B cell (primary cell): ENCODE data around the gene MAD1L1. TPM values are rescaled to one million over a fixed set of nuclear protein-coding genes. Genes with fewer than 3 reads are reported as not detected.
"Not testable (repeated sequence)": the region's sequence is repeated elsewhere in the genome, so short reads cannot be mapped to it uniquely, and the experiment has no call there.

ENCODE experiments used
- ATAC-seq: fragments of 200-7000 bp; cut with Tn5 transposase; one replicate; pipeline ENCODE4 v1.10.0; 2021; ENCODE audit warnings: low read depth, mild to moderate bottlenecking, moderate number of reproducible peaks, moderate library complexity
- CTCF ChIA-PET: fragments of 350-600 bp; sonication (Branson Sonifier 250); formaldehyde crosslinking; loops from one replicate; lab custom pipeline; 2021; ENCODE audit warnings: antibody characterized with exemption, inconsistent platforms; lab: Charles Lee
- POLR2A ChIA-PET: fragments of 350-600 bp; sonication (Branson Sonifier 250); formaldehyde crosslinking; loops from one replicate; lab custom pipeline; 2021; ENCODE audit warnings: antibody characterized with exemption; lab: Charles Lee
- DNase-seq: peaks from one replicate; pipeline ENCODE4 v3.0.0; 2013
- H2AFZ ChIP-seq: 2 replicates; pipeline ENCODE4 v1.6.1; 2012; ENCODE audit warnings: mild to moderate bottlenecking, low read depth, low read length; ENCODE audit not compliant: insufficient read depth, poor library complexity, severe bottlenecking
- H3K27ac ChIP-seq, 2 donors: 1 replicate in 1 of 2; 2 replicates in 1 of 2; pipeline ENCODE4 v1.5.1; 2012 to 2013; ENCODE audit warnings: low read length in 2 of 2, mild to moderate bottlenecking in 2 of 2, moderate library complexity in 1 of 2
- H3K27me3 ChIP-seq, 4 experiments: fragments of 200-600 bp in 1 of 4; sonication (generic) in 1 of 4; replicated peaks in 1 of 4; 1 replicate in 2 of 4; 2 replicates in 2 of 4; pipeline versions ENCODE4 v1.6.1 to v1.7.0; 2013 to 2016; ENCODE audit warnings: low read length in 3 of 4, mild to moderate bottlenecking in 2 of 4, mixed read lengths in 1 of 4, moderate library complexity in 1 of 4; ENCODE audit not compliant: insufficient read depth in 4 of 4, control insufficient read depth in 3 of 4; ENCODE audit errors: control extremely low read depth in 1 of 4
- H3K36me3 ChIP-seq, 2 experiments: replicated peaks in 1 of 2; 1 replicate in 1 of 2; 2 replicates in 1 of 2; pipeline versions ENCODE4 v1.6.1 to v1.7.1; 2013; ENCODE audit warnings: low read length in 1 of 2; ENCODE audit not compliant: insufficient read depth in 2 of 2, control insufficient read depth in 1 of 2; ENCODE audit errors: control extremely low read depth in 1 of 2, extremely low read depth in 1 of 2
- H3K4me1 ChIP-seq, 2 donors: fragments of 200-600 bp in 1 of 2; sonication (generic) in 1 of 2; 1 replicate in 1 of 2; 2 replicates in 1 of 2; pipeline versions ENCODE4 v1.5.1 to v1.6.1; 2013 to 2017; ENCODE audit warnings: low read length in 2 of 2; ENCODE audit not compliant: control insufficient read depth in 2 of 2, insufficient read depth in 2 of 2
- H3K4me2 ChIP-seq: replicated peaks from 2 replicates; pipeline ENCODE3; 2012; ENCODE audit warnings: mild to moderate bottlenecking, low read depth, low read length; ENCODE audit not compliant: poor library complexity, severe bottlenecking
- H3K4me3 ChIP-seq, 5 experiments: fragments of 200-600 bp in 1 of 5; sonication (generic) in 1 of 5; 1 replicate in 3 of 5; 2 replicates in 2 of 5; pipeline versions ENCODE4 v1.5.1 to v1.7.0; 2011 to 2016; ENCODE audit warnings: low read length in 4 of 5, mild to moderate bottlenecking in 4 of 5, low read depth in 2 of 5, control low read depth in 1 of 5, moderate library complexity in 1 of 5; ENCODE audit not compliant: insufficient read depth in 1 of 5; ENCODE audit errors: control extremely low read depth in 1 of 5, extremely low read depth in 1 of 5
- H3K79me2 ChIP-seq: fragments of 200-600 bp; sonication (generic); one replicate; pipeline ENCODE4 v1.6.0; 2016; ENCODE audit warnings: low read length; ENCODE audit not compliant: control insufficient read depth, insufficient read depth
- H3K9ac ChIP-seq: fragments of 200-600 bp; sonication (generic); 2 replicates; pipeline ENCODE4 v1.6.1; 2017; ENCODE audit warnings: mild to moderate bottlenecking, low read length, moderate library complexity
- H3K9me3 ChIP-seq, 3 donors: one replicate each; pipeline versions ENCODE4 v1.6.1 to v1.7.1; 2013; ENCODE audit warnings: low read length in 2 of 3; ENCODE audit not compliant: control insufficient read depth in 2 of 3, insufficient read depth in 1 of 3; ENCODE audit errors: control extremely low read depth in 1 of 3
- H4K20me1 ChIP-seq: 2 replicates; pipeline ENCODE4 v1.6.0; 2012; ENCODE audit warnings: mild to moderate bottlenecking, low read length; ENCODE audit not compliant: insufficient read depth, control insufficient read depth, poor library complexity, severe bottlenecking
- H3K27ac Mint-ChIP-seq: one replicate; pipeline ENCODE4 v1.8.0; 2021; ENCODE audit warnings: mixed read lengths
- H3K27me3 Mint-ChIP-seq: one replicate; pipeline ENCODE4 v1.8.0; 2021; ENCODE audit warnings: mixed read lengths
- H3K4me1 Mint-ChIP-seq: one replicate; pipeline ENCODE4 v1.8.0; 2021; ENCODE audit warnings: mixed read lengths
- H3K4me3 Mint-ChIP-seq: one replicate; pipeline ENCODE4 v1.8.0; 2021; ENCODE audit warnings: mixed read lengths
- H3K9me3 Mint-ChIP-seq: one replicate; pipeline ENCODE4 v1.8.0; 2022; ENCODE audit warnings: mixed read lengths; ENCODE audit not compliant: insufficient read depth
- EZH2 ChIP-seq: IDR thresholded peaks from 2 replicates; pipeline ENCODE4 v1.6.1; 2012; ENCODE audit warnings: borderline replicate concordance, low read depth, mild to moderate bottlenecking, moderate library complexity, low read length; ENCODE audit not compliant: insufficient read depth, poor library complexity, severe bottlenecking
- WGBS: methylation state at CpG from one replicate; pipeline ENCODE4 v1.1.5; 2013; ENCODE audit warnings: missing lambda C conversion rate; ENCODE audit not compliant: insufficient coverage; 5-methylcytosine and 5-hydroxymethylcytosine counted together
- intact Hi-C: fragments of 100-400 bp; cut with micrococcal nuclease; formaldehyde crosslinking; loops from one replicate; pipeline ENCODE4 v1.10.0; 2022
- polyA plus RNA-seq: library from polyadenylated mRNA; depleted of rRNA; stranded (reverse); fragments of >200 nt; gene quantifications from 2 replicates; pipeline ENCODE4 v1.2.3, GENCODE V29; 2012
- total RNA-seq, 2 donors: library from RNA; stranded (reverse); fragments of 120-200 nt in 1 of 2; gene quantifications; 1 replicate in 1 of 2; 2 replicates in 1 of 2; pipeline versions ENCODE4 v1.2.3 to v1.2.4, GENCODE V29; 2013 to 2022
- TF ChIP-seq, protein P1 (sequence below): fragments of 200-600 bp; IDR thresholded peaks from one replicate; pipeline ENCODE4 v1.8.0; 2022; ENCODE audit warnings: antibody characterized with exemption, mild to moderate bottlenecking

MAD1L1 gene
- total and polyA plus RNA-seq, 2 donors (not counting 1 experiment from before 2014, with no cell fraction given) = 86.7 to 110 TPM

- Mint-ChIP-seq H3K4me3 (no peak overlapping the region), H3K27ac (no peak overlapping the region), H3K27me3 (no peaks in the 10 kb centered on the region), H3K4me1 (peaks cover 34% of the 10 kb centered on the region), H3K9me3 (peaks cover 2% of the 10 kb centered on the region)
- no peak for ATAC-seq
- Histone ChIP-seq H3K4me2 (no peak overlapping the region), H2AFZ (no peak overlapping the region), H3K36me3 (peaks cover 0 to 6% of the 10 kb centered on the region in 2 experiments), H4K20me1 (no peaks in the 10 kb centered on the region), H3K27me3 (no peaks in the 10 kb centered on the region), H3K9me3 (peaks cover 0 to 9% (median 3%) of the 10 kb centered on the region in 3 donors), H3K4me1 (peaks cover 22 to 30% of the 10 kb centered on the region in 2 donors), H3K79me2 (peaks cover 34% of the 10 kb centered on the region), H3K27ac (no peak overlapping the region), H3K9ac (no peak overlapping the region), H3K4me3 (no peak overlapping the region)
- 97% methylated on average over 4 of the region's 11 CpGs for WGBS
- TF ChIP-seq EZH2 = no peak
- TF ChIP-seq, protein P1, sequence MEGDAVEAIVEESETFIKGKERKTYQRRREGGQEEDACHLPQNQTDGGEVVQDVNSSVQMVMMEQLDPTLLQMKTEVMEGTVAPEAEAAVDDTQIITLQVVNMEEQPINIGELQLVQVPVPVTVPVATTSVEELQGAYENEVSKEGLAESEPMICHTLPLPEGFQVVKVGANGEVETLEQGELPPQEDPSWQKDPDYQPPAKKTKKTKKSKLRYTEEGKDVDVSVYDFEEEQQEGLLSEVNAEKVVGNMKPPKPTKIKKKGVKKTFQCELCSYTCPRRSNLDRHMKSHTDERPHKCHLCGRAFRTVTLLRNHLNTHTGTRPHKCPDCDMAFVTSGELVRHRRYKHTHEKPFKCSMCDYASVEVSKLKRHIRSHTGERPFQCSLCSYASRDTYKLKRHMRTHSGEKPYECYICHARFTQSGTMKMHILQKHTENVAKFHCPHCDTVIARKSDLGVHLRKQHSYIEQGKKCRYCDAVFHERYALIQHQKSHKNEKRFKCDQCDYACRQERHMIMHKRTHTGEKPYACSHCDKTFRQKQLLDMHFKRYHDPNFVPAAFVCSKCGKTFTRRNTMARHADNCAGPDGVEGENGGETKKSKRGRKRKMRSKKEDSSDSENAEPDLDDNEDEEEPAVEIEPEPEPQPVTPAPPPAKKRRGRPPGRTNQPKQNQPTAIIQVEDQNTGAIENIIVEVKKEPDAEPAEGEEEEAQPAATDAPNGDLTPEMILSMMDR = no peak
- intact Hi-C loops = no loop called here
- POLR2A ChIA-PET = no interaction called here
- CTCF ChIA-PET = no interaction called here
- DNase-seq = no peak
Measured at GRCh38 chr7:2060701-2061100, 172.0 kb downstream of the MAD1L1 start.

DNA sequence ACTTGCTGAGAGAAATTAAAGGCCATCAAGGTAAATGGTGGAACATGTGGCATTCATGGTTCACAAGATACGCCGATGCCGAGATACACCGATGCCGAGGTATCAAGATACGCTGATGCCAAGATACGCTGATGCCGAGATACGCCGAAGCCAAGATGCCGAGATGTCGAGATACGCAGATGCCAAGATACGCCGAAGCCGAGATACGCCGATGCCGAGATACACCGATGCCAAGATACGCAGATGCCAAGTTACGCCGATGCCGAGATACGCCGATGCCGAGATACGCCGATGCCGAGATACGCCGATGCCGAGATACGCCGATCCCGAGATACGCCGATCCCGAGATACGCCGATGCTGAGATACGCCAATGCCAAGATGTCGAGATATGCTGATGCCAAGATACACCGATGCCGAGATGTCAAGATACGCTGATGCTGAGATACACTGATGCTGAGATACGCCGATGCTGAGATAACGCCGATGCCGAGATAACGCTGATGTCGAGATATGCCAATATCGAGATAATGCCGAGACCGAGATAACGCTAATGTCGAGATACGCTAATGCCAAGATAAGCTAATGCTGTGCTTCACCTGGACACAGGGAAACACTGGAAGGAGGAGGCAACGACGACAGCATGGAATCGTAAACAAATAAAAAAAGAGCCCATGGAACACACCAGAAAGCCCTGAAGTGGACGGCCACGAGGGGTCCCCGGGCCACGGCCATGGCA is 172.6 kb downstream of the MAD1L1 start:
- no peaks in the 10 kb centered on the region for H3K27me3 ChIP-seq
- H3K9ac ChIP-seq = no peak overlapping the region
- peaks cover 3% of the 10 kb centered on the region for H4K20me1 ChIP-seq
- ChIA-PET CTCF (no interaction called here), POLR2A (no interaction called here)
- intact Hi-C loops = no loop called here
- no peak overlapping the region for H3K4me2 ChIP-seq
- Mint-ChIP-seq H3K9me3 (peaks cover 2% of the 10 kb centered on the region), H3K4me1 (peaks cover 32% of the 10 kb centered on the region), H3K4me3 (no peak overlapping the region), H3K27ac (no peak overlapping the region), H3K27me3 (no peaks in the 10 kb centered on the region)
- no peak overlapping the region for H3K27ac ChIP-seq
- H2AFZ ChIP-seq = no peak overlapping the region
- H3K9me3 ChIP-seq = peaks cover 0 to 9% (median 3%) of the 10 kb centered on the region in 3 donors
- peaks cover 32% of the 10 kb centered on the region for H3K79me2 ChIP-seq
- H3K36me3 ChIP-seq = peaks cover 0 to 3% of the 10 kb centered on the region in 2 experiments
- no peak for TF ChIP-seq EZH2
- TF ChIP-seq, protein P1 = no peak
- ATAC-seq (no peak), DNase-seq (no peak)
- no peak overlapping the region for H3K4me3 ChIP-seq
- 98% methylated on average over 66 of the region's 66 CpGs for WGBS
- H3K4me1 ChIP-seq = peaks cover 19 to 27% of the 10 kb centered on the region in 2 donors

DNA sequence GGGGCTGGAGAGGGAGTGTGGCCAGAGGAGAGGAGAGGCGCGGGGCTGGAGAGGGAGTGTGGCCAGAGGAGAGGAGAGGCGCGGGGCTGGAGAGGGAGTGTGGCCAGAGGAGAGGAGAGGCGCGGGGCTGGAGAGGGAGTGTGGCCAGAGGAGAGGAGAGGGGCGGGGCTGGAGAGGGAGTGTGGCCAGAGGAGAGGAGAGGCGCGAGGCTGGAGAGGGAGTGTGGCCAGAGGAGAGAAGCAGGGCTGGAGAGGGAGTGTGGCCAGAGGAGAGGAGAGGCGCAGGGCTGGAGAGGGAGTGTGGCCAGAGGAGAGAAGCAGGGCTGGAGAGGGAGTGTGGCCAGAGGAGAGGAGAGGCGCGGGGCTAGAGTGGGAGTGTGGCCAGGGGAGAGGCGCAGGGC is 174.5 kb downstream of the MAD1L1 start:
- peaks cover 22% of the 10 kb centered on the region for H3K4me1 Mint-ChIP-seq

More for the DNA sequence above, 174.5 kb downstream of the MAD1L1 start:
- POLR2A ChIA-PET, intact Hi-C loops, H3K27me3 Mint-ChIP-seq, H3K4me3 ChIP-seq, H2AFZ ChIP-seq, H3K9me3 Mint-ChIP-seq, H3K4me2 ChIP-seq, H3K9ac ChIP-seq, H3K27ac Mint-ChIP-seq, H3K27me3 ChIP-seq, H3K27ac ChIP-seq, DNase-seq, H3K36me3 ChIP-seq, H3K9me3 ChIP-seq, H3K4me3 Mint-ChIP-seq, H4K20me1 ChIP-seq, ATAC-seq, CTCF ChIA-PET: not testable (repeated sequence)
- peaks cover 40% of the 10 kb centered on the region for H3K79me2 ChIP-seq
- H3K4me1 ChIP-seq = peaks cover 12 to 19% of the 10 kb centered on the region in 2 donors
- 95% methylated on average over 3 of the region's 13 CpGs for WGBS
